ENCODE results near the gene ATP6V0A4. TPM values are rescaled to one million over a fixed set of nuclear protein-coding genes. Genes with fewer than 3 reads are reported as not detected.

ATP6V0A4 gene
- total and polyA plus RNA-seq, 2 donors (not counting 1 experiment from before 2014, with no cell fraction given): not detected

GRCh38 chr7:138665669-138666140, 132.3 kb downstream of the ATP6V0A4 start:
- POLR2A ChIA-PET: no interaction called here
- H3K4me1 ChIP-seq (ENCODE audit: control insufficient read depth in 2 of 2, insufficient read depth in 2 of 2, low read length in 2 of 2): peaks cover 0 to 5% of the 10 kb centered on the region in 2 donors
- DNase-seq (no peak), ATAC-seq (ENCODE audit: low read depth) (no peak)
- intact Hi-C loops (cut with micrococcal nuclease): no loop called here
- H3K79me2 ChIP-seq (ENCODE audit: control insufficient read depth, insufficient read depth, low read length): no peaks in the 10 kb centered on the region
- H3K9me3 ChIP-seq (ENCODE audit: control extremely low read depth in 1 of 3, control insufficient read depth in 2 of 3, insufficient read depth in 1 of 3, low read length in 2 of 3): peaks cover 0 to 9% (median 0%) of the 10 kb centered on the region in 3 donors
- peaks cover 2% of the 10 kb centered on the region for H3K4me1 Mint-ChIP-seq
- H3K4me3 Mint-ChIP-seq: no peak overlapping the region
- TF ChIP-seq EZH2 (IDR thresholded peaks at IDR 0.05; ENCODE audit: borderline replicate concordance, insufficient read depth, low read depth, low read length, poor library complexity, severe bottlenecking) (no peak), CTCF (IDR thresholded peaks at IDR 0.05) (no peak)
- WGBS (ENCODE audit: insufficient coverage): 93% methylated on average over 2 of the region's 4 CpGs
- CTCF ChIA-PET: no interaction called here
- no peak overlapping the region for H3K4me2 ChIP-seq (replicated peaks; ENCODE audit: low read depth, low read length, poor library complexity, severe bottlenecking)
- H2AFZ ChIP-seq (ENCODE audit: insufficient read depth, low read depth, low read length, poor library complexity, severe bottlenecking): no peak overlapping the region
- H3K27me3 Mint-ChIP-seq: peaks cover 19% of the 10 kb centered on the region
- no peaks in the 10 kb centered on the region for H4K20me1 ChIP-seq (ENCODE audit: control insufficient read depth, insufficient read depth, low read length, poor library complexity, severe bottlenecking)
- H3K27ac Mint-ChIP-seq: no peak overlapping the region
- H3K27ac ChIP-seq (ENCODE audit: low read length in 2 of 2): no peak overlapping the region
- no peaks in the 10 kb centered on the region for H3K36me3 ChIP-seq (replicated peaks in 1 of 2; ENCODE audit: control extremely low read depth in 1 of 2, control insufficient read depth in 1 of 2, extremely low read depth in 1 of 2, insufficient read depth in 2 of 2, low read length in 1 of 2)
- no peaks in the 10 kb centered on the region for H3K9me3 Mint-ChIP-seq (ENCODE audit: insufficient read depth)
- no peak overlapping the region for H3K9ac ChIP-seq (ENCODE audit: low read length)
- H3K27me3 ChIP-seq (replicated peaks in 1 of 4; ENCODE audit: control extremely low read depth in 1 of 4, control insufficient read depth in 3 of 4, insufficient read depth in 4 of 4, low read length in 3 of 4): peaks cover 0 to 13% (median 8%) of the 10 kb centered on the region in 4 experiments
- no peak overlapping the region for H3K4me3 ChIP-seq (ENCODE audit: control extremely low read depth in 1 of 5, extremely low read depth in 1 of 5, insufficient read depth in 1 of 5, low read depth in 2 of 5, low read length in 4 of 5)

GRCh38 chr7:138665249-138665648, 132.7 kb downstream of the ATP6V0A4 start:
- no peak overlapping the region for H3K27ac Mint-ChIP-seq

More at GRCh38 chr7:138665249-138665648, 132.7 kb downstream of the ATP6V0A4 start:
- intact Hi-C loops (cut with micrococcal nuclease): no loop called here
- Histone ChIP-seq H4K20me1 (ENCODE audit: control insufficient read depth, insufficient read depth, low read length, poor library complexity, severe bottlenecking) (no peaks in the 10 kb centered on the region), H3K36me3 (replicated peaks in 1 of 2; ENCODE audit: control extremely low read depth in 1 of 2, control insufficient read depth in 1 of 2, extremely low read depth in 1 of 2, insufficient read depth in 2 of 2, low read length in 1 of 2) (no peaks in the 10 kb centered on the region), H3K9me3 (ENCODE audit: control extremely low read depth in 1 of 3, control insufficient read depth in 2 of 3, insufficient read depth in 1 of 3, low read length in 2 of 3) (peaks cover 0 to 9% (median 0%) of the 10 kb centered on the region in 3 donors), H2AFZ (ENCODE audit: insufficient read depth, low read depth, low read length, poor library complexity, severe bottlenecking) (no peak overlapping the region), H3K4me2 (replicated peaks; ENCODE audit: low read depth, low read length, poor library complexity, severe bottlenecking) (no peak overlapping the region), H3K4me3 (ENCODE audit: control extremely low read depth in 1 of 5, extremely low read depth in 1 of 5, insufficient read depth in 1 of 5, low read depth in 2 of 5, low read length in 4 of 5) (no peak overlapping the region), H3K9ac (ENCODE audit: low read length) (no peak overlapping the region), H3K4me1 (ENCODE audit: control insufficient read depth in 2 of 2, insufficient read depth in 2 of 2, low read length in 2 of 2) (peaks cover 0 to 5% of the 10 kb centered on the region in 2 donors), H3K27ac (ENCODE audit: low read length in 2 of 2) (no peak overlapping the region), H3K79me2 (ENCODE audit: control insufficient read depth, insufficient read depth, low read length) (no peaks in the 10 kb centered on the region), H3K27me3 (replicated peaks in 1 of 4; ENCODE audit: control extremely low read depth in 1 of 4, control insufficient read depth in 3 of 4, insufficient read depth in 4 of 4, low read length in 3 of 4) (peaks cover 0 to 13% (median 8%) of the 10 kb centered on the region in 4 experiments)
- no peak for TF ChIP-seq EZH2 (IDR thresholded peaks at IDR 0.05; ENCODE audit: borderline replicate concordance, insufficient read depth, low read depth, low read length, poor library complexity, severe bottlenecking)
- no peak for TF ChIP-seq CTCF (IDR thresholded peaks at IDR 0.05)
- H3K4me3 Mint-ChIP-seq: no peak overlapping the region
- WGBS (ENCODE audit: insufficient coverage): 83% methylated on average over 2 of the region's 4 CpGs
- CTCF ChIA-PET: no interaction called here
- peaks cover 19% of the 10 kb centered on the region for H3K27me3 Mint-ChIP-seq
- ATAC-seq (ENCODE audit: low read depth) (no peak), DNase-seq (no peak)
- no peaks in the 10 kb centered on the region for H3K9me3 Mint-ChIP-seq (ENCODE audit: insufficient read depth)
- POLR2A ChIA-PET: no interaction called here
- H3K4me1 Mint-ChIP-seq: peaks cover 2% of the 10 kb centered on the region

Data from B cell (primary cell).